GM21737 (cell line): ENCODE data around the gene ZNF462.
A peak's percentile ranks its signal among the peaks of the same experiment; 100 is the strongest.

ENCODE experiments used
- ATAC-seq: cut with Tn5 transposase; IDR thresholded peaks from one replicate; pipeline ENCODE4 v1.9.1; 2021; ENCODE audit warnings: mild to moderate bottlenecking, moderate library complexity; ENCODE audit not compliant: unreplicated experiment

ZNF462 gene

GRCh38 chr9:107046692-107047091, 183.7 kb downstream of the ZNF462 start:
- peak; percentile 85 for ATAC-seq

GRCh38 chr9:107049046-107049802, 186.3 kb downstream of the ZNF462 start:
- no peak for ATAC-seq

GRCh38 chr9:107049803-107050184, 186.8 kb downstream of the ZNF462 start:
- ATAC-seq = no peak

GRCh38 chr9:107051392-107051791, 188.4 kb downstream of the ZNF462 start:
- no peak for ATAC-seq

- ATAC-seq = no peak
These were observed 191.2 kb downstream of the ZNF462 start for GRCh38 chr9:107054146-107054545.

- ATAC-seq = no peak
These were observed 196.3 kb downstream of the ZNF462 start for GRCh38 chr9:107059220-107059619.

GRCh38 chr9:107060062-107060461, 197.1 kb downstream of the ZNF462 start:
- ATAC-seq = no peak
